ENCODE measurements around the gene ARHGEF5. TPM values are rescaled to one million over a fixed set of nuclear protein-coding genes. Genes with fewer than 3 reads are reported as not detected.

The ARHGEF5 gene
- polyA plus RNA-seq, 3 donors, result 0.04 to 0.11 TPM; not detected in 1

DNA sequence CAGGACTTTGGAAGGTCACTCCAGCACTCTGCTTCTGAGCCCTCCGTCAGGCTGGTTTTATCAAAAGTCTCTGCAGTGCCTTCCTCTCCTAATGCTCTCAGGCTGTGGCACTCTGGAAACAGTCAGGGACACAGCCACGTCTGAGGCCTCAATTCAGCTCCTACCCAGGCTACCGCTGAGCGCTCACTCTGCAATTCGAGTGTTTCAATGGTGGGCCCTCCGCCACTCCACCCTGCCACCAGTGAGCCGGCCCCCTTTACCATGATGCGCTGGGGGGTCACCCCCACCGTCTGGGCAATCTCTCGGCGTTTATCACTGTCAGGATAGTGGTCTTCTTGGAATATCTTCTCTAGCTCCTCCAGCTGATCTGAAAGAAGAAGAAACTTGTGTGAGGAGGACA lies 44.7 kb downstream of the ARHGEF5 start:
- Mint-ChIP-seq H3K36me3 (no peaks in the 10 kb centered on the region), H3K27ac (no peak overlapping the region), H3K4me1 (no peaks in the 10 kb centered on the region), H3K27me3 (ENCODE audit: low read depth in 3 of 3) (peaks cover 2 to 6% (median 6%) of the 10 kb centered on the region in 3 donors), H3K9me3 (no peaks in the 10 kb centered on the region), H3K4me3 (no peak overlapping the region)
- Histone ChIP-seq H4K20me1 (ENCODE audit: insufficient read depth, low read length) (no peaks in the 10 kb centered on the region), H2AFZ (ENCODE audit: insufficient read depth, low read depth, low read length, poor library complexity, severe bottlenecking) (no peak overlapping the region), H3K4me3 (replicated peaks in 1 of 3; ENCODE audit: low read depth in 2 of 3, low read length in 3 of 3) (no peak overlapping the region), H3K4me1 (ENCODE audit: control insufficient read depth in 1 of 2, insufficient read depth in 2 of 2, low read length in 2 of 2) (no peaks in the 10 kb centered on the region), H3K27ac (ENCODE audit: low read depth in 1 of 2, low read length in 2 of 2) (no peak overlapping the region), H3K27me3 (ENCODE audit: control insufficient read depth in 2 of 2, insufficient read depth in 2 of 2, low read length in 2 of 2) (no peaks in the 10 kb centered on the region), H3K36me3 (replicated peaks in 1 of 2; ENCODE audit: control insufficient read depth in 1 of 2, insufficient read depth in 2 of 2, low read length in 2 of 2) (no peaks in the 10 kb centered on the region), H3K9me3 (replicated peaks in 1 of 2; ENCODE audit: control insufficient read depth in 1 of 2, insufficient read depth in 1 of 2, low read length in 2 of 2) (no peaks in the 10 kb centered on the region), H3K4me2 (replicated peaks; ENCODE audit: extremely low read depth, low read length, poor library complexity, severe bottlenecking) (no peak overlapping the region), H3K79me2 (ENCODE audit: insufficient read depth, low read length) (no peaks in the 10 kb centered on the region), H3K9ac (ENCODE audit: insufficient read depth, low read length, poor library complexity, severe bottlenecking) (no peak overlapping the region)
- DNase-seq, result no peak
- intact Hi-C loops (cut with micrococcal nuclease), result loop anchor here in 1 of 2 donors (10.0 kb wide), 1 partner anchor 225 kb away; no protein-coding TSS in a partner anchor
- WGBS (ENCODE audit: insufficient coverage), result 92% methylated on average over 7 of the region's 11 CpGs
- TF ChIP-seq, protein P1, sequence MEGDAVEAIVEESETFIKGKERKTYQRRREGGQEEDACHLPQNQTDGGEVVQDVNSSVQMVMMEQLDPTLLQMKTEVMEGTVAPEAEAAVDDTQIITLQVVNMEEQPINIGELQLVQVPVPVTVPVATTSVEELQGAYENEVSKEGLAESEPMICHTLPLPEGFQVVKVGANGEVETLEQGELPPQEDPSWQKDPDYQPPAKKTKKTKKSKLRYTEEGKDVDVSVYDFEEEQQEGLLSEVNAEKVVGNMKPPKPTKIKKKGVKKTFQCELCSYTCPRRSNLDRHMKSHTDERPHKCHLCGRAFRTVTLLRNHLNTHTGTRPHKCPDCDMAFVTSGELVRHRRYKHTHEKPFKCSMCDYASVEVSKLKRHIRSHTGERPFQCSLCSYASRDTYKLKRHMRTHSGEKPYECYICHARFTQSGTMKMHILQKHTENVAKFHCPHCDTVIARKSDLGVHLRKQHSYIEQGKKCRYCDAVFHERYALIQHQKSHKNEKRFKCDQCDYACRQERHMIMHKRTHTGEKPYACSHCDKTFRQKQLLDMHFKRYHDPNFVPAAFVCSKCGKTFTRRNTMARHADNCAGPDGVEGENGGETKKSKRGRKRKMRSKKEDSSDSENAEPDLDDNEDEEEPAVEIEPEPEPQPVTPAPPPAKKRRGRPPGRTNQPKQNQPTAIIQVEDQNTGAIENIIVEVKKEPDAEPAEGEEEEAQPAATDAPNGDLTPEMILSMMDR (IDR thresholded peaks at IDR 0.05), result no peak

DNA sequence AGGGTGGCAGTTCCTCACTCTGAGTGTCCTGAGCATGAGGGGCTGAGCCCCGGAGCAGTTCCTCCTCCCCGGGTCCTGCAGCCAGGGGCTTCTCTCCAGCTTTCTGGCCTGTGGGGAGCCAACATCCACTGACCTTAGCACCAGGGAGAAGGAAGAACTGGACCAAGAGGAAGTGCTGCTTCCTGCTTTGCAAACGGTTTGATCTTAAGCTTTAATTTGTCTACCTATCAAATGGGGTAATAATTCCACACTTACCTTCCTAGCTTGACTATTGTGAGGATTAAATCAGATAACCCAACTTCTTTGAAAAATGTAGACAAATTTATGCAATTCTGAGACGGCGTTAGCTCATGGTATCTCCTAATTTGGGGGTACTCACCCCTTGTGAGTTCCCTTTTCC lies 46.3 kb downstream of the ARHGEF5 start:
- H3K27ac ChIP-seq (ENCODE audit: low read depth in 1 of 2, low read length in 2 of 2), result no peak overlapping the region
- Mint-ChIP-seq H3K27ac (no peak overlapping the region), H3K4me1 (no peaks in the 10 kb centered on the region), H3K9me3 (no peaks in the 10 kb centered on the region), H3K4me3 (no peak overlapping the region), H3K36me3 (no peaks in the 10 kb centered on the region), H3K27me3 (ENCODE audit: low read depth in 3 of 3) (peaks cover 1 to 4% (median 3%) of the 10 kb centered on the region in 3 donors)
- TF ChIP-seq, protein P1 (IDR thresholded peaks at IDR 0.05), result no peak
- H3K4me2 ChIP-seq (replicated peaks; ENCODE audit: extremely low read depth, low read length, poor library complexity, severe bottlenecking), result no peak overlapping the region
- H3K27me3 ChIP-seq (ENCODE audit: control insufficient read depth in 2 of 2, insufficient read depth in 2 of 2, low read length in 2 of 2), result no peaks in the 10 kb centered on the region
- no peaks in the 10 kb centered on the region for H3K79me2 ChIP-seq (ENCODE audit: insufficient read depth, low read length)
- no CpG with 5 or more reads among the region's 5 CpGs for WGBS (ENCODE audit: insufficient coverage)
- no peaks in the 10 kb centered on the region for H4K20me1 ChIP-seq (ENCODE audit: insufficient read depth, low read length)
- DNase-seq, result no peak
- H3K36me3 ChIP-seq (replicated peaks in 1 of 2; ENCODE audit: control insufficient read depth in 1 of 2, insufficient read depth in 2 of 2, low read length in 2 of 2), result no peaks in the 10 kb centered on the region
- no peak overlapping the region for H2AFZ ChIP-seq (ENCODE audit: insufficient read depth, low read depth, low read length, poor library complexity, severe bottlenecking)
- H3K9me3 ChIP-seq (replicated peaks in 1 of 2; ENCODE audit: control insufficient read depth in 1 of 2, insufficient read depth in 1 of 2, low read length in 2 of 2), result no peaks in the 10 kb centered on the region
- H3K9ac ChIP-seq (ENCODE audit: insufficient read depth, low read length, poor library complexity, severe bottlenecking), result no peak overlapping the region
- H3K4me3 ChIP-seq (replicated peaks in 1 of 3; ENCODE audit: low read depth in 2 of 3, low read length in 3 of 3), result no peak overlapping the region
- intact Hi-C loops (cut with micrococcal nuclease), result no loop called here
- no peaks in the 10 kb centered on the region for H3K4me1 ChIP-seq (ENCODE audit: control insufficient read depth in 1 of 2, insufficient read depth in 2 of 2, low read length in 2 of 2)
